Activated T-helper 17 cell treated with anti-CD3 and anti-CD28 coated beads, Interleukin-2, amount 50 U/mL, for 72 hours (primary cell): ENCODE data around the gene CLRN3. TPM values are rescaled to one million over a fixed set of nuclear protein-coding genes. Genes with fewer than 3 reads are reported as not detected.

ENCODE experiments used
- ATAC-seq: fragments of 150-1000 bp; cut with Tn5 transposase; replicated peaks from 2 replicates; pipeline ENCODE4 v1.10.0; 2021; ENCODE audit warnings: mild to moderate bottlenecking, moderate library complexity
- H3K27ac Mint-ChIP-seq: one replicate; pipeline ENCODE4 v1.8.0; 2022; ENCODE audit warnings: mixed read lengths
- H3K27me3 Mint-ChIP-seq: one replicate; pipeline ENCODE4 v1.8.0; 2022; ENCODE audit warnings: mixed read lengths
- H3K36me3 Mint-ChIP-seq: one replicate; pipeline ENCODE4 v1.8.0; 2022; ENCODE audit warnings: low read depth, mild to moderate bottlenecking, mixed read lengths
- H3K4me1 Mint-ChIP-seq: one replicate; pipeline ENCODE4 v1.8.0; 2022; ENCODE audit warnings: mixed read lengths
- H3K4me3 Mint-ChIP-seq: one replicate; pipeline ENCODE4 v1.8.0; 2022; ENCODE audit warnings: mild to moderate bottlenecking, mixed read lengths
- H3K9me3 Mint-ChIP-seq: one replicate; pipeline ENCODE4 v1.8.0; 2022; ENCODE audit warnings: mixed read lengths
- total RNA-seq, 2 donors: library from RNA; stranded (reverse); gene quantifications; one replicate each; pipeline ENCODE4 v1.2.3, GENCODE V29; 2022

CLRN3 gene
- total RNA-seq, 2 donors from 2014 or later: not detected

- peaks cover 10% of the 10 kb centered on the region for H3K9me3 Mint-ChIP-seq
- ATAC-seq: no peak
- H3K4me3 Mint-ChIP-seq: no peak overlapping the region
- H3K27me3 Mint-ChIP-seq: peaks cover 11% of the 10 kb centered on the region
- H3K4me1 Mint-ChIP-seq: no peaks in the 10 kb centered on the region
- H3K36me3 Mint-ChIP-seq: no peaks in the 10 kb centered on the region
- H3K27ac Mint-ChIP-seq: peak overlapping the region; percentile 0
These were observed 29.4 kb downstream of the CLRN3 start for GRCh38 chr10:127863231-127863825.

- no peak overlapping the region for H3K27ac Mint-ChIP-seq
- ATAC-seq: no peak
- peaks cover 10% of the 10 kb centered on the region for H3K9me3 Mint-ChIP-seq
- no peaks in the 10 kb centered on the region for H3K36me3 Mint-ChIP-seq
- H3K4me3 Mint-ChIP-seq: no peak overlapping the region
- H3K4me1 Mint-ChIP-seq: no peaks in the 10 kb centered on the region
- H3K27me3 Mint-ChIP-seq: peaks cover 6% of the 10 kb centered on the region
These were observed 32.1 kb downstream of the CLRN3 start for GRCh38 chr10:127860592-127860991.

- no peak overlapping the region for H3K4me3 Mint-ChIP-seq
- H3K27ac Mint-ChIP-seq: no peak overlapping the region
- peaks cover 6% of the 10 kb centered on the region for H3K27me3 Mint-ChIP-seq
These were observed 36.8 kb downstream of the CLRN3 start for GRCh38 chr10:127855976-127856375.

GRCh38 chr10:127855591-127855881 lies 37.2 kb downstream of the CLRN3 start:
- Mint-ChIP-seq H3K36me3 (no peaks in the 10 kb centered on the region), H3K27me3 (peaks cover 6% of the 10 kb centered on the region), H3K4me1 (no peaks in the 10 kb centered on the region), H3K4me3 (no peak overlapping the region), H3K9me3 (no peaks in the 10 kb centered on the region), H3K27ac (no peak overlapping the region)
- ATAC-seq: no peak

More at GRCh38 chr10:127855976-127856375, 36.8 kb downstream of the CLRN3 start:
- H3K36me3 Mint-ChIP-seq: no peaks in the 10 kb centered on the region
- no peaks in the 10 kb centered on the region for H3K4me1 Mint-ChIP-seq
- H3K9me3 Mint-ChIP-seq: no peaks in the 10 kb centered on the region
- ATAC-seq: no peak

- Mint-ChIP-seq H3K9me3 (no peaks in the 10 kb centered on the region), H3K4me1 (no peaks in the 10 kb centered on the region), H3K4me3 (no peak overlapping the region), H3K27ac (no peak overlapping the region), H3K27me3 (peaks cover 6% of the 10 kb centered on the region), H3K36me3 (no peaks in the 10 kb centered on the region)
- ATAC-seq: no peak
These were observed 37.8 kb downstream of the CLRN3 start for GRCh38 chr10:127854769-127855590.

- no peak overlapping the region for H3K4me3 Mint-ChIP-seq
- H3K36me3 Mint-ChIP-seq: no peaks in the 10 kb centered on the region
- H3K27me3 Mint-ChIP-seq: peaks cover 6% of the 10 kb centered on the region
- ATAC-seq: peak; percentile 82
- no peaks in the 10 kb centered on the region for H3K4me1 Mint-ChIP-seq
- H3K27ac Mint-ChIP-seq: no peak overlapping the region
- no peaks in the 10 kb centered on the region for H3K9me3 Mint-ChIP-seq
These were observed 38.6 kb downstream of the CLRN3 start for GRCh38 chr10:127853868-127854768.

- Mint-ChIP-seq H3K27me3 (peaks cover 6% of the 10 kb centered on the region), H3K4me3 (no peak overlapping the region), H3K4me1 (no peaks in the 10 kb centered on the region), H3K27ac (no peak overlapping the region), H3K9me3 (peaks cover 3% of the 10 kb centered on the region), H3K36me3 (no peaks in the 10 kb centered on the region)
- no peak for ATAC-seq
These were observed 40.3 kb downstream of the CLRN3 start for GRCh38 chr10:127852456-127852855.

GRCh38 chr10:127851661-127852194 lies 41.0 kb downstream of the CLRN3 start:
- Mint-ChIP-seq H3K4me3 (no peak overlapping the region), H3K27me3 (peaks cover 6% of the 10 kb centered on the region), H3K4me1 (no peaks in the 10 kb centered on the region), H3K36me3 (no peaks in the 10 kb centered on the region), H3K27ac (no peak overlapping the region), H3K9me3 (peaks cover 3% of the 10 kb centered on the region)
- no peak for ATAC-seq

- Mint-ChIP-seq H3K27ac (no peak overlapping the region), H3K4me1 (peaks cover 6% of the 10 kb centered on the region), H3K36me3 (no peaks in the 10 kb centered on the region), H3K27me3 (peaks cover 6% of the 10 kb centered on the region), H3K4me3 (no peak overlapping the region), H3K9me3 (peaks cover 3% of the 10 kb centered on the region)
- no peak for ATAC-seq
These were observed 41.8 kb downstream of the CLRN3 start for GRCh38 chr10:127850944-127851343.

- Mint-ChIP-seq H3K36me3 (no peaks in the 10 kb centered on the region), H3K4me3 (no peak overlapping the region), H3K4me1 (peaks cover 6% of the 10 kb centered on the region), H3K9me3 (peaks cover 3% of the 10 kb centered on the region), H3K27ac (no peak overlapping the region), H3K27me3 (peaks cover 6% of the 10 kb centered on the region)
- no peak for ATAC-seq
These were observed 42.8 kb downstream of the CLRN3 start for GRCh38 chr10:127849921-127850320.

- Mint-ChIP-seq H3K27ac (no peak overlapping the region), H3K27me3 (peaks cover 6% of the 10 kb centered on the region)
These were observed 43.5 kb downstream of the CLRN3 start for GRCh38 chr10:127849224-127849623.

GRCh38 chr10:127848226-127848625 lies 44.5 kb downstream of the CLRN3 start:
- Mint-ChIP-seq H3K4me1 (peaks cover 6% of the 10 kb centered on the region), H3K36me3 (no peaks in the 10 kb centered on the region), H3K9me3 (peaks cover 3% of the 10 kb centered on the region), H3K27me3 (peaks cover 9% of the 10 kb centered on the region), H3K27ac (no peak overlapping the region), H3K4me3 (no peak overlapping the region)
- no peak for ATAC-seq

More at GRCh38 chr10:127849224-127849623, 43.5 kb downstream of the CLRN3 start:
- Mint-ChIP-seq H3K4me1 (peaks cover 6% of the 10 kb centered on the region), H3K4me3 (no peak overlapping the region), H3K9me3 (peaks cover 3% of the 10 kb centered on the region), H3K36me3 (no peaks in the 10 kb centered on the region)
- no peak for ATAC-seq

GRCh38 chr10:127845756-127846155 lies 47.0 kb downstream of the CLRN3 start:
- Mint-ChIP-seq H3K27ac (no peak overlapping the region), H3K36me3 (no peaks in the 10 kb centered on the region), H3K4me1 (peaks cover 6% of the 10 kb centered on the region), H3K27me3 (peaks cover 5% of the 10 kb centered on the region), H3K9me3 (peaks cover 3% of the 10 kb centered on the region), H3K4me3 (no peak overlapping the region)
- no peak for ATAC-seq

- Mint-ChIP-seq H3K36me3 (no peaks in the 10 kb centered on the region), H3K9me3 (no peaks in the 10 kb centered on the region), H3K27ac (no peak overlapping the region), H3K27me3 (peaks cover 10% of the 10 kb centered on the region), H3K4me1 (no peaks in the 10 kb centered on the region), H3K4me3 (no peak overlapping the region)
- ATAC-seq: no peak
These were observed 51.9 kb downstream of the CLRN3 start for GRCh38 chr10:127840884-127841283.
